Liver (tissue), 9 donors: ENCODE measurements around the gene TRIM75. TPM values are rescaled to one million over a fixed set of nuclear protein-coding genes. Genes with fewer than 3 reads are reported as not detected.

ENCODE experiments used
- DNase-seq: peaks from one replicate; pipeline ENCODE4 v3.0.0-alpha.2; 2017; ENCODE audit warnings: low spot score
- H3K27ac ChIP-seq, 2 donors: one replicate each; pipeline ENCODE4 v1.7.0; 2013; ENCODE audit warnings: inconsistent platforms in 2 of 2, low read length in 2 of 2, control low read depth in 1 of 2, low read depth in 1 of 2, mild to moderate bottlenecking in 1 of 2
- H3K27me3 ChIP-seq, 4 donors: one replicate each; pipeline versions ENCODE4 v1.6.1 to v1.7.0; 2013; ENCODE audit warnings: low read length in 3 of 4, inconsistent platforms in 1 of 4, mild to moderate bottlenecking in 1 of 4, moderate library complexity in 1 of 4; ENCODE audit not compliant: control insufficient read depth in 4 of 4, insufficient read depth in 4 of 4
- H3K36me3 ChIP-seq, 4 donors: one replicate each; pipeline versions ENCODE4 v1.6.1 to v1.7.0; 2013; ENCODE audit warnings: low read length in 3 of 4, mild to moderate bottlenecking in 3 of 4, low read depth in 1 of 4, moderate library complexity in 1 of 4; ENCODE audit not compliant: control insufficient read depth in 4 of 4, insufficient read depth in 3 of 4
- H3K4me1 ChIP-seq, 4 donors: one replicate each; pipeline versions ENCODE4 v1.6.1 to v1.7.0; 2013; ENCODE audit warnings: low read length in 3 of 4, mild to moderate bottlenecking in 3 of 4, moderate library complexity in 1 of 4; ENCODE audit not compliant: control insufficient read depth in 4 of 4, insufficient read depth in 4 of 4
- H3K4me3 ChIP-seq, 3 donors: one replicate each; pipeline versions ENCODE4 v1.6.1 to v1.7.0; 2013; ENCODE audit warnings: low read length in 3 of 3, control low read depth in 1 of 3, low read depth in 1 of 3, mild to moderate bottlenecking in 1 of 3
- H3K9ac ChIP-seq, 2 donors: one replicate each; pipeline ENCODE4 v1.7.0; 2013; ENCODE audit warnings: low read length in 2 of 2, mild to moderate bottlenecking in 2 of 2, moderate library complexity in 2 of 2, control low read depth in 1 of 2, low read depth in 1 of 2
- H3K9me3 ChIP-seq, 4 donors: one replicate each; pipeline versions ENCODE4 v1.6.1 to v1.7.0; 2013; ENCODE audit warnings: low read length in 3 of 4; ENCODE audit not compliant: control insufficient read depth in 4 of 4
- ATF3 ChIP-seq: IDR thresholded peaks from 2 replicates; pipeline ENCODE4 v1.6.1; 2016; ENCODE audit warnings: antibody characterized with exemption
- CTCF ChIP-seq: fragments of 150-350 bp; IDR thresholded peaks from 2 replicates; pipeline ENCODE4 v1.5.1; 2017; ENCODE audit warnings: improper control_type of control experiment, low read depth, low read length; ENCODE audit not compliant: missing input control
- EGR1 ChIP-seq, 2 donors: IDR thresholded peaks; 2 replicates each; pipeline ENCODE4 v1.6.1; 2016 to 2018; ENCODE audit warnings: antibody characterized with exemption in 2 of 2, low read depth in 2 of 2
- FOXA1 ChIP-seq: IDR thresholded peaks from 2 replicates; pipeline ENCODE4 v1.6.1; 2016; ENCODE audit warnings: antibody characterized with exemption
- FOXA2 ChIP-seq: IDR thresholded peaks from 2 replicates; pipeline ENCODE4 v1.6.1; 2016; ENCODE audit warnings: antibody characterized with exemption
- GABPA ChIP-seq, 2 donors: IDR thresholded peaks in 1 of 2; conservative IDR thresholded peaks in 1 of 2; 2 replicates each; pipeline ENCODE4 v1.6.1; 2016; ENCODE audit warnings: antibody characterized with exemption in 2 of 2, mild to moderate bottlenecking in 1 of 2, moderate library complexity in 1 of 2
- HNF4A ChIP-seq, 2 donors: conservative IDR thresholded peaks; 2 replicates each; pipeline ENCODE4 v1.6.1; 2016; ENCODE audit warnings: antibody characterized with exemption in 2 of 2, mild to moderate bottlenecking in 2 of 2
- HNF4G ChIP-seq: IDR thresholded peaks from 2 replicates; pipeline ENCODE4 v1.6.1; 2016; ENCODE audit warnings: antibody characterized with exemption
- JUND ChIP-seq, 2 donors: IDR thresholded peaks; 2 replicates each; pipeline ENCODE4 v1.6.1; 2016; ENCODE audit warnings: antibody characterized with exemption in 2 of 2
- MAX ChIP-seq: IDR thresholded peaks from 2 replicates; pipeline ENCODE4 v1.6.1; 2016; ENCODE audit warnings: antibody characterized with exemption
- NR2F2 ChIP-seq: IDR thresholded peaks from 2 replicates; pipeline ENCODE4 v1.6.1; 2016; ENCODE audit warnings: antibody characterized with exemption
- RAD21 ChIP-seq, 2 donors: IDR thresholded peaks; 2 replicates each; pipeline ENCODE4 v1.6.1; 2016; ENCODE audit warnings: antibody characterized with exemption in 2 of 2, mild to moderate bottlenecking in 2 of 2
- REST ChIP-seq: IDR thresholded peaks from 2 replicates; pipeline ENCODE4 v1.6.1; 2016; ENCODE audit warnings: antibody characterized with exemption, mild to moderate bottlenecking
- RXRA ChIP-seq, 2 donors: IDR thresholded peaks; 2 replicates each; pipeline ENCODE4 v1.6.1; 2017 to 2018; ENCODE audit warnings: antibody characterized with exemption in 2 of 2, mild to moderate bottlenecking in 1 of 2
- SP1 ChIP-seq: IDR thresholded peaks from 2 replicates; pipeline ENCODE4 v1.6.1; 2018; ENCODE audit warnings: antibody characterized with exemption, mild to moderate bottlenecking
- TAF1 ChIP-seq: conservative IDR thresholded peaks from 2 replicates; pipeline ENCODE4 v1.6.1; 2016; ENCODE audit warnings: antibody characterized with exemption, mild to moderate bottlenecking
- YY1 ChIP-seq: IDR thresholded peaks from 2 replicates; pipeline ENCODE4 v1.6.1; 2016; ENCODE audit warnings: antibody characterized with exemption, mild to moderate bottlenecking
- ZBTB33 ChIP-seq: IDR thresholded peaks from 2 replicates; pipeline ENCODE4 v1.6.1; 2016; ENCODE audit warnings: antibody characterized with exemption
- WGBS: extraction: QIAGEN DNeasy Blood & Tissue Kit; methylation state at CpG from one replicate; pipeline ENCODE4 v1.1.7; 2013; 5-methylcytosine and 5-hydroxymethylcytosine counted together
- polyA plus RNA-seq, 2 donors: library from polyadenylated mRNA; stranded (reverse) in 1 of 2; unstranded in 1 of 2; fragments of 200-250 nt in 1 of 2; fragments of >200 nt in 1 of 2; fragmentation: Nextera tagmentation in 1 of 2; extraction: Ambion mirVana in 1 of 2; gene quantifications; one replicate each; pipeline versions ENCODE4 v1.2.1 to v1.2.3, GENCODE V29; 2013 to 2015
- total RNA-seq, 2 donors: library from RNA; depleted of rRNA; stranded (reverse); fragments of >200 nt; gene quantifications; one replicate each; pipeline ENCODE4 v1.2.3, GENCODE V29; 2014
- donor health status: healthy.
- donor health status: healthy.
- donor health status: healthy.
- donor health status: healthy.
- donor health status: healthy.

The TRIM75 gene
- total and polyA plus RNA-seq, 4 donors = not detected

GRCh38 chr4:165094873-165095272 lies 41.2 kb downstream of the TRIM75 start:
- Histone ChIP-seq H3K27ac (no peak overlapping the region), H3K27me3 (no peaks in the 10 kb centered on the region), H3K4me3 (no peak overlapping the region), H3K4me1 (peaks cover 0 to 1% (median 0%) of the 10 kb centered on the region in 4 donors), H3K9me3 (no peaks in the 10 kb centered on the region), H3K9ac (no peak overlapping the region), H3K36me3 (peaks cover 9 to 39% (median 20%) of the 10 kb centered on the region in 4 donors)
- no peak for DNase-seq
- TF ChIP-seq JUND (IDR thresholded peaks at IDR 0.05) (no peak), REST (no peak), HNF4G (no peak)
- 96% methylated on average over 3 of the region's 3 CpGs for WGBS

GRCh38 chr4:165095291-165095690 lies 41.6 kb downstream of the TRIM75 start:
- no peak for DNase-seq
- WGBS = 80% methylated on average over 1 of the region's 1 CpG
- no peaks in the 10 kb centered on the region for H3K27me3 ChIP-seq
- H3K27ac ChIP-seq = no peak overlapping the region
- H3K4me3 ChIP-seq = no peak overlapping the region
- no peak overlapping the region for H3K9ac ChIP-seq
- H3K36me3 ChIP-seq = peaks cover 9 to 41% (median 21%) of the 10 kb centered on the region in 4 donors
- H3K9me3 ChIP-seq = no peaks in the 10 kb centered on the region
- peaks cover 0 to 1% (median 0%) of the 10 kb centered on the region in 4 donors for H3K4me1 ChIP-seq
- TF ChIP-seq EGR1 (IDR thresholded peaks at IDR 0.05; ENCODE audit: low read depth in 2 of 2) = no peak
- no peak for TF ChIP-seq HNF4A (conservative IDR thresholded peaks at IDR 0.05)
- no peak for TF ChIP-seq ZBTB33
- no peak for TF ChIP-seq CTCF
- TF ChIP-seq YY1 = no peak
- TF ChIP-seq SP1 = no peak
- TF ChIP-seq RXRA (IDR thresholded peaks at IDR 0.05) = no peak
- TF ChIP-seq HNF4G = no peak
- TF ChIP-seq RAD21 (IDR thresholded peaks at IDR 0.05) = no peak
- no peak for TF ChIP-seq REST
- TF ChIP-seq FOXA2 = no peak
- TF ChIP-seq MAX = no peak
- TF ChIP-seq TAF1 = no peak
- no peak for TF ChIP-seq JUND (IDR thresholded peaks at IDR 0.05)
- TF ChIP-seq NR2F2 = no peak
- TF ChIP-seq ATF3 = no peak
- TF ChIP-seq GABPA (IDR thresholded peaks at IDR 0.05 in 1 of 2, conservative IDR thresholded peaks at IDR 0.05 in 1 of 2) = no peak
- no peak for TF ChIP-seq FOXA1
